HG02938 (cell line): ENCODE measurements around the gene RPL11.
"Not testable (repeated sequence)": the region's sequence is repeated elsewhere in the genome, so short reads cannot be mapped to it uniquely, and the experiment has no call there.

ENCODE experiments used
- ATAC-seq: cut with Tn5 transposase; IDR thresholded peaks from one replicate; pipeline ENCODE4 v1.9.1; 2021; ENCODE audit warnings: mild to moderate bottlenecking, moderate library complexity; ENCODE audit not compliant: unreplicated experiment

Gene RPL11

GRCh38 chr1:23727362-23727811, 35.8 kb downstream of the RPL11 start:
- no peak for ATAC-seq

DNA sequence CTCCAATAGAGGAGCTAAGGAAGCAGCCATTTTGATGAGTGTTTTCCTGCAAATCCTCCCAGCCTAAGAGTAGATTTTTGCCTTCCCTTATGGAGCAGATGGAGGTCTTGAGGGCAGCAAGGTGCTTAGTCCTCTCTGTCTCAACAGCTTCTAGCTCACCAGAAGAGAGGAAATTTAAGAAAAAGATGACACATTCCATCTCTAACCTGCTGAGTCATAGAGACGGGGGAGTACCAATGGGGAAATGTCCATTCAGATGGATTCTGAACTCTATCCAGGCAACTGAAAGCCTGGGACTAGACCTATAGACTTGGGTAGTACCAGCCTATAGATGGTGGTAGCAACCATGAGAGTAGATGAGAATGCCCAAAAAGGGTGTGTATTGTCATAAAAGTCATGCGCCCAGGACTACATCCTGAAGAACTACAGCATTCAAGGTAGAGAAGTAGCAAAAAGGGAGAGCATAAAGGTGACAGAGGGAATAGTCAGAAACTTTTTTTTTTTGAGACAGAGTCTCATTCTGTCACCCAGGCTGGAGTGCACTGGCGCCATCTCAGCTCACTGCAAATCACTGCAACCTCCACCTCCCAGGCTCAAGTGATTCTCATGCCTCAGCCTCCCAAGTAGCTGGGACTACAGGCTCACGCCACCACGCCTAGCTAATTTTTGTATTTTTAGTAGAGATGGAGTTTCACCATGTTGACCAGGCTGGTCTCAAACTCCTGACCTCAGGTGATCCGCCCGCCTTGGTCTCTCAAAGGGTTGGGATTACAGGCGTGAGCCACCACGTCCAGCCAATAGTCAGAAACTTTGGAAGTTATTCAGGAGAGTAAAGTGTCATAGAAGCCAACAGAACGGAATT, 41.0 kb downstream of the RPL11 start:
- ATAC-seq: no peak

- not testable (repeated sequence) for ATAC-seq
Measured at GRCh38 chr1:23733281-23733680, 41.7 kb downstream of the RPL11 start.

DNA sequence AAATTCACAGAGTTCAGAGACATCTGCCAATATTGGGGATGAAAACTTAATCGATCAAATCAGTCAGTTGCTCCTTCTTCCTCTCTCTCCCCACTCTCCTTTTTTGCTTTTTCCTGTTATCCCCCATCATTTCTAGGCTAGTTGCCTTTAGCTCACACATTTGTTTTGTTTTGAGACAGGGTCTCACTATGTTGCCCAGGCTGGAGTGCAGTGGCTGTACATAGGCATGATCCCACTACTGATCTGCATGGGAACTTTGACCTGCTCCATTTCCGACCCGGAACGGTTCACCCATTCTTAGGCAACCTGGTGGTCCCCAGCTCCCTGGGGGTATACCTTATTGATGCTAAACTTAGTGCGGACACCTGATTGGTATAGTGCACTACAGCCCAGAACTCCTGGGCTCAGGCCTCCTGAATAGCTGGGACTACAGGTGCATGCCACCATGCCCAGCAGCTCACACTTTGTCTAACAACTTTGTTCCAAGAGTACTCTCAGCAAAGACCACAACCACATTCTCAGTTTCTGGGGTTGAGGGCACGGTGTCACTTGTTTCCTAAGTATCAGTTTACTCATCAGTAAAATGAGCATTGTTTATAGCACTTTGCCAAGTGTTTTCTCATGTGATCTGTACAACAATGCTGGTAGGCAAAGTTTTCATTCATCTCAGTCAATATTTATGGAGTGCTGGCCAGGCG, 45.0 kb downstream of the RPL11 start:
- ATAC-seq: no peak

DNA sequence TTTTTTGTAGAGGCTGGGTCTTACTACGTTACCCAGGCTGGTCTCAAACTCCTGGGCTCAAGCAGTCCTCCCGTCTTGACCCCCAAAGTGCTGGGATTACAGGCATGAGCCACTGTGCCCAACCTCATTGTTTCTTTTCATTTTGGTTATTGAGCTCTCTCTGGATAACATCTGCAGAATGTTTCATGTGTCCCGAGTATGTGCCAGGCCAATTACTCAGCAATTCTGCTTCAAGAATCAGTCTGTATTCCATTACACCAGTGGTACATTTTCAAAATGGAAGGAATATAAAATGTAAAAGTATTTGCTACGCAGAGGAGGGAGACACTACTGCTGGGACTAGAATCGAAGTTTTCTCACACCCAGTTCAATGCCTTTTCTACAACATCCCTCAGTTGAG, 50.0 kb downstream of the RPL11 start:
- ATAC-seq: no peak

DNA sequence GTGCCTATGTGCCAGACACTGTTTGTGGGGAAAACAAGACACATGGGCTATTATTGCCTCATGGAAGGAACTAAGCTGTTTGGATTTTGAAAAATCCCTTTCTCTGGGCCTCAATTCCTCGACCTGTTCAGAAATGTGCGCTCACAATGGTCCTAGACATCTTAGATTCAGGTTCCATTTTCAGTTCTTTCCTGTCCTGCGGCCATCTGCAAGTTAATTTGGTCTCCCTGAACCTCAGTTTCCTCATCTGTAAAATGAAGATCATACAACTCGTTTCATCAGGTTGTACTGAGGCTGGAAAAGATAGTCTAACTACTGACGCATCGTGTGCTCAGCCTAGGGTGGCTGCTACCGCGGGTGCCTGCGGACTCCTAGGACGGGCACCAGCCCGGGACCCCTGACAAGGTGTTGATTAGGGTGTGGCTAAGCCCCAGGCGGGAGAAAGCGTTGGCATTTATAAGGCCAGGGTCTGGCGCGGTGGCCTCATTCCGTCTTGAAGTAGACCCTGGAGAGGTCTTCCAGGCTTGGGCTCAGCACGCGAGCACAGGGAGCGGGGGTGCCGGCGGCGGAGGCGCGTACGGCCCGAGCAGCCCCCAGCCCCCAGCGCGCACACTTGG, 51.2 kb downstream of the RPL11 start:
- peak; percentile 28 for ATAC-seq

- peak; percentile 59 for ATAC-seq
Measured at GRCh38 chr1:23743287-23744152, 51.9 kb downstream of the RPL11 start, which contains the start of gene ELOA. Gene ELOA, plus strand, starts transcription at chr1:23743471. Its CDS starts 33 bp downstream, at chr1:23743504.

DNA sequence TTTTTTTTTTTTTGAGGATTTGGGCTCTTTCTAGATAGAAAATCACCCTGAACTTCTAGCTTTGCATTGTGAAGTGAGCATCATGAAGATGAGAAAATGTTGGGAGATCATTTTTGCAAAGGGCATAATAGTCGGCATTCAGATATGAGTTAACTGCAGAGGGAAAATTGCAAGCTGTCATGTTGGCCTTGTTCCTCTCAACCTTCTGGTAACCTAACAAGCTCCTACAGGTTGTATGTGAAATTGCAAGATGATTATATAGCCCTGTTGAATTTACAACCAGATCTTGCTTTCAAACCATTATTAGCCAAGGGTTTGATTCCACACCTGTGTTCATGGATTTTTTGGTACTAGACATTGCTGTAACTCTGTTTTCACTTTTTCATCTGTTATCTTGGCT, 53.9 kb downstream of the RPL11 start:
- ATAC-seq: no peak
